Calu3 (cell line): ENCODE results near the gene SNX27. TPM values are rescaled to one million over a fixed set of nuclear protein-coding genes. Genes with fewer than 3 reads are reported as not detected.

Experiments
- BruUV-seq: library from RNA; stranded (reverse); fragments of 400-500 nt; replicated peaks from 2 replicates; lab custom pipeline; 2021; lab: Mats Ljungman, UMichigan
- CTCF ChIA-PET: fragments of 300-600 bp; sonication (Branson Sonifier 250); formaldehyde crosslinking; loops from one replicate; lab custom pipeline; 2022; ENCODE audit warnings: antibody characterized with exemption; lab: Charles Lee
- DNase-seq: peaks from one replicate; pipeline ENCODE4 v3.0.0; 2022
- H3K27ac Mint-ChIP-seq: one replicate; pipeline ENCODE4 v1.8.0; 2022; ENCODE audit warnings: mixed read lengths; ENCODE audit not compliant: unreplicated experiment
- H3K27me3 Mint-ChIP-seq: one replicate; pipeline ENCODE4 v1.8.0; 2022; ENCODE audit warnings: mixed read lengths; ENCODE audit not compliant: unreplicated experiment
- H3K36me3 Mint-ChIP-seq: one replicate; pipeline ENCODE4 v1.8.0; 2022; ENCODE audit warnings: mild to moderate bottlenecking, moderate library complexity, mixed read lengths; ENCODE audit not compliant: insufficient read depth, unreplicated experiment
- H3K4me1 Mint-ChIP-seq: one replicate; pipeline ENCODE4 v1.8.0; 2022; ENCODE audit warnings: mild to moderate bottlenecking, low read depth, mixed read lengths; ENCODE audit not compliant: unreplicated experiment
- H3K4me3 Mint-ChIP-seq: one replicate; pipeline ENCODE4 v1.8.0; 2022; ENCODE audit warnings: mild to moderate bottlenecking, low read depth, moderate library complexity, mixed read lengths; ENCODE audit not compliant: unreplicated experiment
- H3K9me3 Mint-ChIP-seq: one replicate; pipeline ENCODE4 v1.8.0; 2022; ENCODE audit warnings: low read depth, mixed read lengths; ENCODE audit not compliant: unreplicated experiment
- CTCF ChIP-seq: fragments of 200-600 bp; IDR thresholded peaks from one replicate; pipeline ENCODE4 v1.8.0; 2022; ENCODE audit warnings: antibody characterized with exemption; ENCODE audit not compliant: unreplicated experiment
- intact Hi-C: fragments of 100-400 bp; cut with micrococcal nuclease; formaldehyde crosslinking; loops from one replicate; pipeline ENCODE4 v1.10.0; 2022; ENCODE audit not compliant: unreplicated experiment
- total RNA-seq: library from RNA; stranded (reverse); gene quantifications from 2 replicates; pipeline ENCODE4 v1.2.3, GENCODE V29; 2022

SNX27 gene
- total RNA-seq, 1 experiment from 2014 or later, result 57.1 TPM

GRCh38 chr1:151713044-151713443 lies 101.2 kb downstream of the SNX27 start:
- CTCF ChIA-PET, result interaction anchor here (0.7 to 1.0 kb wide), 5 partner anchors 22 to 166 kb away, joined by 3 to 6 read pairs (median 3); partner anchors contain the start of gene C2CD4D
- BruUV-seq, result no TSS peak
- peak; percentile 82 for DNase-seq

GRCh38 chr1:151713874-151714273 lies 102.0 kb downstream of the SNX27 start:
- Mint-ChIP-seq H3K4me1 (peaks cover 29% of the 10 kb centered on the region), H3K4me3 (no peak overlapping the region), H3K27me3 (peaks cover 47% of the 10 kb centered on the region), H3K36me3 (no peaks in the 10 kb centered on the region), H3K27ac (no peak overlapping the region), H3K9me3 (no peaks in the 10 kb centered on the region)
- BruUV-seq, result no TSS peak
- no peak for DNase-seq
- CTCF ChIA-PET, result no interaction called here
- intact Hi-C loops, result no loop called here
- no peak for TF ChIP-seq CTCF

More at GRCh38 chr1:151713044-151713443, 101.2 kb downstream of the SNX27 start:
- no peak for TF ChIP-seq CTCF
- H3K27ac Mint-ChIP-seq, result no peak overlapping the region
- intact Hi-C loops, result no loop called here
- no peak overlapping the region for H3K4me3 Mint-ChIP-seq
- H3K9me3 Mint-ChIP-seq, result no peaks in the 10 kb centered on the region
- H3K36me3 Mint-ChIP-seq, result no peaks in the 10 kb centered on the region
- H3K27me3 Mint-ChIP-seq, result peaks cover 38% of the 10 kb centered on the region
- peaks cover 29% of the 10 kb centered on the region for H3K4me1 Mint-ChIP-seq

GRCh38 chr1:151714820-151715725 lies 103.2 kb downstream of the SNX27 start:
- Mint-ChIP-seq H3K9me3 (no peaks in the 10 kb centered on the region), H3K27me3 (peaks cover 59% of the 10 kb centered on the region), H3K27ac (no peak overlapping the region), H3K4me3 (no peak overlapping the region), H3K36me3 (no peaks in the 10 kb centered on the region), H3K4me1 (peaks cover 29% of the 10 kb centered on the region)
- intact Hi-C loops, result no loop called here
- no peak for TF ChIP-seq CTCF
- CTCF ChIA-PET, result interaction anchor here (0.6 kb wide), 1 partner anchor 26 kb away, joined by 3 read pairs; no protein-coding TSS in a partner anchor
- no peak for DNase-seq
- BruUV-seq, result no TSS peak

GRCh38 chr1:151715726-151716404 lies 104.0 kb downstream of the SNX27 start:
- no peak for TF ChIP-seq CTCF
- Mint-ChIP-seq H3K4me3 (no peak overlapping the region), H3K27ac (no peak overlapping the region), H3K4me1 (peaks cover 37% of the 10 kb centered on the region), H3K27me3 (peaks cover 67% of the 10 kb centered on the region), H3K9me3 (no peaks in the 10 kb centered on the region), H3K36me3 (no peaks in the 10 kb centered on the region)
- CTCF ChIA-PET, result no interaction called here
- BruUV-seq, result no TSS peak
- DNase-seq, result no peak
- intact Hi-C loops, result no loop called here
